Measurements from ENCODE around the gene ACTG1.

The ACTG1 gene

DNA sequence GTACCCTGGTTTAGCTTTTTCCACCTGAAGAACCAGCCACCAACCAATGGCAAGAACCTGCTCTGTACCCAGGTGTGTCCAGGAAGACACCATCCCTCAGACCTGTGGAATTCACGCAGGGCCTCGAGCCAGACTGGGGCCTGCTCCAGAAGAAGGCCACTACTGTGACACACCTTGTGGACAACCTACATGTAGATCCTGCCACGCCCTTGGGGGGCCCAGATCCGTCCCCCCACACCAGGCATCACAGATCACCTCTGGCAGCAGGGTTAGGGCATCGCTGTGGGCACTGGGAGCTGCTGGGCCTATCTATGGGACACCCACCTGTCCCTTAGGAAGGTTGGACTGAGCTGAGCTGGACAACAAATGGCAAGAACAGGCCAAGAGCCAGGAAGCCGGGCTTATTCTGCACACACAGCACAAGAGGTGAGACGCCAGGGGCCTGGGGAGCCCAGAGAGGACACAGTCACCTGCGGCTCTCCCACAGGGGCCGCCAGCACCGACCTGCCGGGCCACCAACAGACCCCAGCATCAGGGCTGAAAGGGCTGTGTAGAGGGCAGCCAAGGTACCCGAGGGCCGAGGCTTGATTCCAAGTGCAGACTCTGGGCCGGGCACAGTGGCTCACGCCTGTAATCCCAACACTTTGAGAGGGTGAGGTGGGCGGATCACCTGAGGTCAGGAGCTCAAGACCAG is 31.8 kb upstream of the ACTG1 start:
- DNase-seq, result no peak

DNA sequence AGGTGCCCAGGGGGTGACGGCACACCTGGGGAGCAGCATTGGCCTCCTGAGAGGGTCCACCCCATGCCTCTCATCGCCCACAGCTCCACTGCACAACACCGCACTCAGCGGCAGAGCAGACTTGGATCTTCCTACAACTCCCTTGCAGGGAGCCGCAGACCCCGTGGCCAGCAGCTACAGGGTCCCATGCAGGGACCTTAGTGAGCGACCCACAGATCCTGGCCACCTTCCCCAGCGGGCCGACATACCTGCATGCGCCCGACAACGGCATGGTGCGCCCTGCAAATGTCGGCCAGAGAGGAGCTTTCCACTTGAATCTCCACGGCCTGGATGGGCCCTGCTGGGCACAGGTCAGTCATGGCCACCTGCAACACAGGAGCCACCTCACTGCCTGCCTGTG is 31.2 kb upstream of the ACTG1 start:
- DNase-seq, result no peak

DNA sequence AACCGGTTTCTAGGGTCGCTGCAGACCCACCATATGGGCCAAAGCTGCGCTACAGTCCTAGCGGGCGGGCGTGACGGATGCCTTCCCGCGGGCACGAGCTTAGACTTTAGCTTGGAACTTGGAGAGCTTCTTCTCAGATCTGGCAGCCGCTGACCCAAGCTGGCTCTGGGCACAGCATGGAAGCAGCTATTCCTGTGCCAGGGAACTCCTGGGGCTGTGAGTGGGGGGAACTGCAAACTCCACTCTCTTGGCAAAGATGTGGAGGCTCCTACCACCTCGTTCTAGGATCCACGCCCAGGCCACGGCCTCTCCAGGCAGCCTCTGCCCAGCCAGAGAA is 30.7 kb upstream of the ACTG1 start:
- no peak for DNase-seq

DNA sequence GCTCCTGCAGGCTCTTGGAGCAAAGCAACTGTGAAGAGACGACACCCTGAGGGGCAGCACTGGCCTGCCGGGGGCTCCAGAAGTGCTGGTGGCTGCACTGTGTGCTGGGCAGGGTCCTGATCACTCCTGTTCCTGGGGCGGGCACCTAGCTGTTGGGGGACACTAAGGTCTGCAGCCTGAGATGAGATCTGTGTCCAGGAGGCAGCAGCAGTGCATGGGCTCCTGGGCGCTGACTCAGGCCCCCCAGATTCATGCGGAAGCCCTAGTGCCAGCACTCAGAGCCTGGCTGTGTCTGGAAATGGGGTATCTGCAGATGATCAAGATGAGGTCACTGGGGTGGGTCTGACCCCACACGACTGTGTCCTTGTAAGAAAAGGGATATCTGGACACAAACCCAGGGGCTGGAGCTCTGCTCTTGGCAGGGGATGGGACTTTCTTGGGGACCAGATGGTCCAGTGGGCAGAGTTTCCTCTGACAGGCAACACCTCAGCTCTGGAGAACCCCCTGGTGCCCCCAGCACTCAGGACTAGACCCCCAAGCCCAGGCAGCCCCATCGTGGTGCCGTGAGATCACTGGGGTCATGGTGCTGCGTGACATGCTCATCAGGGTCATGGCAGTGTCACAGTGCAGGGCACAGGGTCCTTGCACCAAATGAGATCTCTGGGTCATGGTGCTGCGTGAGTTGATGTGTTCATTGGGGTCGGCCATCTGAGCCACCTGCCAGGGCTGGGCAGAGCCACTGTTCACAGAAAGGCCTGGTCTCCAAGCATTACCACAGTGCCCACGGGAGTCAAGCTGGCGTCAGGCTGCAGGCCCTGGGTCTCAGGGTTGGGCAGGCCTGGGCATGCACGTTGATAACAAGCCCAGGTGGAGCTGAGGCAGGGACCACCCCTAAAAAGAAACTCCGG is 30.1 kb upstream of the ACTG1 start:
- DNase-seq, result no peak

DNA sequence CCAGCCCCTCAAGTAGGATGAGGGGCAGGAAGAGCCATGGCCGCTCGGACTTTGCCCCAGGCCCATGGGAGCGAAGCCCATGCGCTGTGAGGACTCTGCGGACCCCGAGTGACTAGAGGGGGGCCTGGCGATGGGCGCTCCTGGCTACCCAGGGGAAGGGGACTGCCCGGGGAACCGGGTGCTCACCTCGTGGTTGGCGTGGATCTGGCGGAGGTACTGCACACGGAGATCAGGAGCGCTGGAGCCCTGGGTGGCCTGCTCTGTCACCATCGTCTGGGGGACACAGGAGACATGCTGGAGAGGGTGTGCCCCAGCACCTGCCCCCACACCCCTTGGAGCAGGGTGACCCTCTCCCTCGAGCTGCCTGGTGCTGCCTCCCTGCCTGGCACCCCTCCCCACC is 28.5 kb upstream of the ACTG1 start:
- no peak for DNase-seq

DNA sequence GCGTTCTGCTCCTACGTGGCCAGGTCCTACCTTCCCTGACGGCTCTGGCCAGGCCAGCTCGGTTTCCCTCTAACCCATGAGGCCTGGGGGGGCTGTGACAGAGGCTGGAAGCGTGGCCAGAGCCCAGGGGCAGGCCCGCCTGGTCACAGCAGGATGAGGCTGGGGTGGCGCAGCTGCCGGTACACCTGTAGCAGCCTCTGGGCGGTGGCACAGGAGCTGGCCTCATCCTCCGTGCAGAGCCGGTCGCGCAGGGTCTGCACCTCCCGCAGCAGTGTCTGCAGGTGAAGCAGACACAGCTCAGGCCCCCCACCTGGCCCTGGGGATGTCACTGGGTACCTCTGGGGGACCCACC is 28.1 kb upstream of the ACTG1 start:
- DNase-seq, result no peak

DNA sequence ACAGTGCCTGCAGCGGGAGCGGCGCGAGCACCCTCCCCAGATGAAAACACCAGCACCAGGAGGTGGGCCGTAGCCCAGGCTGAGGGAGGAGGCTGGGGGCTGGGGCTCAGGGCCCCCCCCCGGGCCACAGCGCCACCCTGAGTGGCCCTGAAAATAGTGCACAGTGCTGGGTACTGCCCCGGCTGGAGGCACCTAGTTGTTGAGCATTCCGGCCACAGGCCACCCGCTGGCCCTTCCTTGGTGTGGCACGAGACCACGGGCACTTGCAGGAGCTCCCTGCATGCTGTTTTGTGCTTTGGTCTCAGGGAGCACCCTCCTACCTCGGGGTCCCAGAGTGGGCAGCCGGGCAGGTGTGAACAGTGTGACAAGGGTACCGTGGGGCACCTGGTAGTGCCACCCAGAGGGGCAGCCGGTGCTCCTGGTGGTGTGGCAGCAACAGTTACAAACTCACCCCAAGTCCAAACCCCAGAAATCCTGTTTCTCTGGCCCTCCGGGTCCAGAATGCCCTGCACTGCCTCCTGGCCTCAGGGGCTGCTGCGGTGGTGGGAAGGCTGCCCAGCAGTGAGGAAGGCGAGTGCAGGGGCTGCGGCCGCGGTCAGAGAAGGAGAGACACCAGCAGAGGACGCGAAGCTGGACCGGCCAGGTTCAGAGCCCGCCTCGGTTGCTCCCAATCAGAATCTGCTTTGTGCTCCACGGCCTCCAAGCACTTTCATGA is 27.5 kb upstream of the ACTG1 start:
- no peak for DNase-seq

DNA sequence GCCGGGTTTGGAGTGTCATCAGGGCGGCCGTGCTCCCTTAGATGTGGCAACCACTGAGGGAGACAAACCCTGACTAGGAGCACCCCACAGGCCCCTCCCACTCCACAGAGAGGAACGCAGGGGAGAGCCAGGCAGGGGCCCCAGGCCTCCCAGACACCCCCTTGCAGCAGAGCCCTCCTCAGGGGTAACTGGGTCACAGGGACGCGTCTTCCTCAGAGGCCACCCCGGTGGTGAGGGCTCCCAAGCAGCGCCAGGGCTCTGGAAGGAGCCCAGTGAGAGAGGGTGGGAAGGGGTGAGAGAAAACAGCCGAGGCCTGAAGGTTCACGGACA is 26.9 kb upstream of the ACTG1 start:
- DNase-seq, result no peak

DNA sequence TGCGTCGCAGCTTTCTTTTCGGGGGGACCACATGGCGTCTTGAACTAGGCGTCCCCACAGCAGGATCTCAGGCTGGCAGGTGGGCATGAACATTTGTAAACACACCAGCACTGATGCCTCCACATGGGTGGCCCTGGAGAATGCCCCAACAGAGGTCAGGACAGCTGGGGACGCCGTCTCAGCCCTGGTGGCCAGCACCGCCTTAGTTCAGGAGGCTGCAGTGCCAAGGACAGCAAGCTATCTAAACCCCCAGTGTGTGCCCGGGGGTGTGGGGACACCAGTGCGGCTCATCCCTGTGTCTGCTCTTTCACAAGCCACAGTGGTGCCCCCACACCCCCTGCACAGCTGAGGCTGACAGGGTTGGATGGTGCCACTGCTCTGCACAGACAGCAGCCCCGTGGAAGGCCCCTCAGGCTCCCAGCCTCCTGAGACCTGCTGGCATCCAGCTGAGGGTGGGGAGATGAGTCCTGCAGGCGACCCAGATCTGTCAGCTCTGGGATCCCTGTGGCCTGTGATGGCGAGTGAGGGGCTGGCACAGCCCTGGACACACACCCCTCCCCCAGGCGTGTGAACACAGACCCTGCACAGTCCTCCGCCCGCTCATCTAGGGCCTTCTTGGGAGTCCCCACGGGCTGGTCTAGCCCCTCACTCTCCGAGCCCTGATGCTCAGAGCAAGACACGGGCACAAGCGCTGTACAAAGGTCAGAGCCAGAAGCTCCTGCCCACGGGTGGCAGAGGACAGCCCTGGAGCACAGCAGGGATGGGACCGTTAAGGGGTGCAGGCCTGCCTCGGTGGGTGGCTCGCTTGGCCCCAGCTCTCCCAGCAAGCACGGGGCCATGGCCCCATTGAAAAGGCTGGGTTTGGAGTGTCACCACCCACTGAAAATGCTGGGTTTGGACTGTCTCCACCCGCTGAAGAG is 26.3 kb upstream of the ACTG1 start:
- DNase-seq, result no peak

DNA sequence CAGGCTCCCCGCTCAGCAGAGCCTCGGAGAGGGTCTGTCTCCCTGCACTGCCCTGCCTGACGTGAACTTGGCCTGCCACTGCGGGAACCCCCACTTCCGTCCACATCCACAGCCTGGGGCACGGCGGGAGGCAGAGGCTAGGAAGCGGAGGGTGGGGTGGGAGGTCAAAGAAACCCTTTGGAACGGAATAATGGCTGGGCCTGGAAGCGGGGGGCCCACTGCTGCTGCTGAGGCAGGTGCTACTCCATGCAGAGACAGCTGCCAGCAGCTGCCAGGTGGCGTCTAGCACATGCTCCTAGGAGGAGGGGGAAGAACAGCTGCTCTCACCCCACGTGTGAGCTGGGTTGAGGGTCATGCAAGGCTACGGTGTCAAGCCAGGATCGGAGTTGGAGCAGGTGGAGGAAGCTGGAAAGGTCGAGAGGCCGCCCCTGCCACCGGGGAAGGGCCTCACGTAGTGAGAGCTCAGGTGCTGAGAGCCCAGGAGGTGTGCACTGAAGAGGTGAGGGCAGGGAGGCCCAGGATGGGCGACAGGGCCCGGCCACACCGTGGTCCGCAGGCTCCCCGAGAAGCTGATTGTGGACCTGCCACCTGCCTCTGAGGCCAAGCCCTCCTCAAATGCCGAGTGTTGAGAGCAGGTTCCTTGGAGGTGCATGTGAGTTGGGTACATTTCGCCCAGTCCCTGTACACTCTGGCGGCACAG is 25.4 kb upstream of the ACTG1 start:
- DNase-seq, result no peak

DNA sequence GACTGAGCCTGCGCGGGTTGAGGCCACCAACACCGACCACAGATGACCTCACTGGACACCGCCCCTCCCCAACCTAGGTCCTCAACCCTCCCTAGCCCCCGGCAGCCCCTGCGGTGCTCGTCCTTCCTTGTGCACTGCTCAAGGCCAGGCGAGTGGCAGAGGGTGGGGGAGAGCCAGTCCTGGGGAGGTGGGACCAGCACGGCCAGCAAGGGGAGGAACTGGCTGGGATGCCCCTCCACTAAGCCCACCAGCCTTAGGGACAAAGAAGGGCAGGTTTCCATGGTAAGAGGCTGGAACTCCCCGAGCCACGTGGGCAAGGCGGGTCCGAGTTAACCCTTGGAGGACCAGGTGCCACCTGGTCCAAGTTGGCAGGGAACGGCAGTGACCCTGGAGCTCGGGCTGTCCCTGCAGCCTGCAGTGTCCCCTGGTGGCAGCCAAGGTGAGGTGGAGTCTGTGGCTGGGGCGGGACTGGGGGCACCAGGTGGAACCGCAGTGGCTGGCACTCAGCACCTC is 24.8 kb upstream of the ACTG1 start:
- DNase-seq, result no peak

DNA sequence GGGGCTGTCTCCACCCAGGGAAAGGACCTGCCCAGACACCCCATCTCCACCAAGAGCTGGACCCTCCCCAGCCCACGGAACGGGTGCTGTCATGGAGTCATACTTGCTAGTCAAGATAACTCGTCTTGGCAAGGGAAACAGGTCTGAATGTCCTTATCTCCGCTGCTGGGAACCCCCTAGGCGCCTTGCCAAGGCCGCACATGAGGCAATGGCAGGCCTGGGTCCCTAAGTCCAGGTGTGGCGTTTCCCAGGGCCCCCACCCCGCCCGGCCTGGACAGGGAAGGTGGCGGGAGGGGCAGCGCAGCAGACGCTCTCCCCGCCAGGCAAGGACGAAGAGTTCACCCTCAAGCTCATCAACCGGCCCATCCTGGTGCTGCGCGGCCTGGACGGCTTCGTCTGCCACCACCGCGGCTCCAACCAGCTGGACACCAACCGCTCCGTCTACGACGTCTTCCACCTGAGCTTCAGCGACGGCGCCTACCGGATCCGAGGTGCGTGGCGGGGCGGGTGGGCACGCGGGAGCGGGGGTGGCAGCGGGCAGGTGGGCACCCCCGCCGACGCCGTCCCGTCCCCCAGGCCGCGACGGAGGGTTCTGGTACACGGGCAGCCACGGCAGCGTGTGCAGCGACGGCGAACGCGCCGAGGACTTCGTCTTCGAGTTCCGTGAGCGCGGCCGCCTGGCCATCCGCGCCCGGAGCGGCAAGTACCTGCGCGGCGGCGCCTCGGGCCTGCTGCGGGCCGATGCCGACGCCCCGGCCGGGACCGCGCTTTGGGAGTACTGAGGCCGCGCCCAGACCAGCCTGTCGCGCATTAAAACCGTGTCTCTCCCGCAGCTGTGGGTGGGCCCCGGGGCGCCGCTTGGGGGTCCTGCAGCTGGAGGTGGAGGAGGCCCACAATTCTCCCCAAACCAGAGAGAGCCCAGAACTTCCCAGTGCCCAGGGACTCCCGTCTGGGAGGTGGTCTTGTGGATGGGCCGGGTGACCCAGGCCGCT is 24.0 kb upstream of the ACTG1 start:
- DNase-seq, result no peak

DNA sequence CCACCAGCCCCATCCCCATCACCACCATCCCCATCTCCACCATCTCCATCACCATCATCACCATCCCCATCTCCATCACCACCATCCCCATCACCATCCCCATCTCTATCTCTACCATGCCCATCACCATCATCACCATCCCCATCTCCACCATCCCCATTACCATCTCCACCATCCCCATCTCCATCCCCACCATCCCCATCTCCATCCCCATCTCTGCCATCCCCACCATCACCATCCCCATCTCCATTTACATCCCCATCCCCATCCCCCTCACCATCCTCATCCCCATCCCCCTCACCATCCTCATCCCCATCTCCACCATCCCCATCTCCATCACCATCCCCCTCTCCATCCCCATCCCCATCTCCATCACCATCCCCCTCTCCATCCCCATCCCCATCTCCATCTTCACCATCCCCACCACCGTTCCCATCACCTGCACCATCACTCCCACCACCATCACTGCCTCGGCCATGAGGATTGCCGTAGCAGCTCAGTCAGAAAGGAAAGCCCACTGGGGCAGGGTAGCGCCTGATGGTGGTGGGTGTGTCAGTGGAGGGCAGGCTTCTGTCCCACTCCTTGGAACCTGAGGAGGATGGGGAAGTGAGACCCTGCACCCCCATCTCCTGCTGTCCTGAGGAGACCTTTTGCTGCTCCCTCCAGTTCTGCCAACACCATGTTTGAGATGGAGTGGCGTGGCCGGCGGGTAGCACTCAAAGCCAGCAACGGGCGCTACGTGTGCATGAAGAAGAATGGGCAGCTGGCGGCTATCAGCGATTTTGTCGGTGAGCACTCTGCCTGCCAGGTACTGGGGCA is 23.1 kb upstream of the ACTG1 start:
- no peak for DNase-seq

DNA sequence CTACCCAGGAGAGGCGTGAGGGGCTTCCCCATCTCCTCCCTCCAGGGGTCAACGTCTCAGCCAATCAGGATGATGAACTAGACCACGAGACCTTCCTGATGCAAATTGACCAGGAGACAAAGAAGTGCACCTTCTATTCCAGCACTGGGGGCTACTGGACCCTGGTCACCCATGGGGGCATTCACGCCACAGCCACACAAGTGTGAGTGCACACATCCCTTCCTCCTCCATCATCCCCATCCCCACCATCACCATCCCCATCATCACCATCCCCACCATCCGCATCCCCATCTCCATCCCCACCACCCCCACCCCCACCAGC is 22.4 kb upstream of the ACTG1 start:
- DNase-seq, result no peak

DNA sequence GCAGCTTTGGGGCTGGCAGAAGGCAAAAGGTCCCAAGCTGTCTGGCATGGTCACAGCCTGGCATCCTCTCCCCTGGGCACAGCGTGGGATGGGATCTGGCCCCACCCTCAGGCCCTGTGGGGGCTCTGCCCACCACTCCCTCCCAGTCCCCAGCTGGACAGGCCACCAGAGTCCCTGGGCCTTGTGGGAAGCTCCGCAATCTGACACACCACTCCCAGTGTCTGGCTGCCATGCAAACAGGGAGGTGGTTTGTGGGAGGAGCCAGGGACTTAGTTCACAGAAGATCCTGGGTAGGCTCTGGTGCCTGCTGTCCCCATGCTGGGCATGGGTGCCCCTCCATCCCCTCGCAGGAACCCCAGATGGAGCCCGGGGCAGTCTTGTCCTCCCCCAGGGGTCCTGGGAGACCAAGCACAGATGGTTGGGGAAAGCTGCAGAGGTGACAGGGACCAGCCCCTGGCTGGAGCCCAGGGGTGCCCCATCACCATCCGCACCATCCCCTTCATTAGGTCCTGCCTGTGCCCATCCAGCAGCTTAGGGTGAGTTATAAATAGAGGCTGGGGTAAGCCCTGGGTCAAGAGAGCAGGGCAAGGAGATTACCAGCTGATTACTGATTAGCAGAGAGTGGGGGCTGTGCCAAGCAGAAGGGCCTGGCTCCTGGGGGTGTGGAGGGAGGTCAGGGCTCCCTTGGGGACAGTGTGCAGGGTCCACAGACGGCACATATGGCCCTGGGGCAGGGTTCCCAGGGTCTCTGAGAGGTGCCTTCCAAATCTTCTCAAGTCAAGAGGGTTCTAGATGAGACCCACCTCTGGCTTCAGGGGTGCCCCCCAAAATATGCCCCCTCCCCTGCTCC is 21.8 kb upstream of the ACTG1 start:
- no peak for DNase-seq

DNA sequence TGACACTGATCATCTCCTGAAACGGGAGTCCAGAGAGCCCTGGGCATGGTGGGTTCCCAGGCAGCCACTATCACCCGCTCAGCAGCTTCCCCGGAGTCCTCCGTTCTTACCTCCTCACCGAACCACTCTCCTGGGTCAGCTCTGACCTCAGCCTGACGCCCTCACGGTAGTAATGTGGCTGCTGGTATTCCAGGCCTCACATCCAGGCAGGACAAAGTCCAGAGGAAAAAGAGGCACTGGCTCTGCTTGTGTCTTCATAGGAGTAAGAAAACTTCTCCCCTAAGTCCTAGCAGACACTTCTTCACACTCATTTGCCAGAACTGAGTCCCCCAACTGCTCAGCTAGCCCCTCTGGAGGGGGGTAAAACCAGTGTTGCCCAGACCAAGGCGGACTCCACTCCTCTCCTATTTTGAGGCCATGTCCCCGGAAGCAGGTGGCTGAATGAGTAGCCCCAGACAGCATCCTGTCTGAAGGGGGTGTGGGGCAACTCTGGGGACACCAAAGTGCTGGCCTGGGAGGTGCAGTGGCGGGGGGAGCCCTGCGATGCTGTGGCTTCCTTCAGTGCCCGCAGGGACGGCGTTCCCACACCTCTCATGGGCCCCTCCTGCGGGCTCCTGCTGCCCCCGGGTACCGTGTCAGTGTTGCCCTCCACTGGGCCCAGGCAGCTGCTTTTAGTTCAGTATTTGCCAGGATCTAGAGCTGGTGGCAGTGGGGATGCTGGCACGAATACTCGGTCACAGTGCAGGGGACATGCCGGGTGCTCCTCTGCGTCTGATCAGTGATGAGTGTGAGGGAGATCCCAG is 20.9 kb upstream of the ACTG1 start:
- DNase-seq, result no peak

DNA sequence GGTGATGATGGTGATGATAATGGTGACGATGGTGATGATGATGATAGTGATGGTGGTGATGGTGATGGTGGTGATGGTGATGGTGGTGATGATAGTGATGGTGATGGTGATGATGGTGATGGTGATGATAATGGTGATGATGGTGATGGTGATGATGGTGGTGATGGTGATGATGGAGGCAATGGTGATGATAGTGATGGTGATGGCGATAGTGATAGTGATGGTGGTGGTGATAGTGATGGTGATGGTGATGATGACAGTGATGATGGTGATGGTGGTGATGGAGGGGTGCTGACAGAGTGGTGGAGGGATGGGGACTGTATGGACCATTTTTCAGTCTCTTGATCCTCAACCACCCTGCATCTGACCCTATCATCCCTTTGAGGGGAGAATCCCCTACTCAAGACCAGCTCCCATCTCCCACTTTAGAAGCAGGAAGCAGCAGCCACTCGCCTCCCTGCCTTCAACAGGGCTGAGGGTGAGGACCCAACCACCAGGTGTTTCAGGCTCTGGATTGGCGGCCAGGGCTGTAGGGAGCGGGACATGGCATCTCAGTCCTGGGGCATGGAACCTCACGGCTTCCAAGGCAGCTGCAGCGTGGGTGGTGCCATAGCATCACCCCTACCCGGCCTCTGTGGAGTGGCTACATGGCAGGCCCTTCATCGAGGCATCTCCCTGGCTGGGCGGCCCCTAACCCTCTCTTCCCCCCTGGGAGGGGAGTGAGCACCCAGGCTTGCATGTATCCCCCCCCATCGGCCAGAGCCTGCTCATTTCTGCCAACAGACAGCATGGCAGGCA is 20.1 kb upstream of the ACTG1 start:
- DNase-seq, result no peak

All from bone marrow (tissue), 2 donors.